HepG2 (cell line): ENCODE measurements around the gene SKI. TPM values are rescaled to one million over a fixed set of nuclear protein-coding genes. Genes with fewer than 3 reads are reported as not detected.

Experiments
- ATAC-seq: fragments of 200-7000 bp; cut with Tn5 transposase; 3 replicates; pipeline ENCODE4 v1.9.1; 2020; ENCODE audit warnings: mild to moderate bottlenecking, moderate library complexity
- BruUV-seq: library from RNA; stranded (reverse); fragments of 400-500 nt; replicated peaks from 2 replicates; lab custom pipeline; 2021; lab: Mats Ljungman, UMichigan
- CTCF ChIA-PET: fragments of 300-600 bp; formaldehyde crosslinking; extraction: SDS; loops from one replicate; lab custom pipeline; 2021; ENCODE audit warnings: low total read pairs, inconsistent platforms, low intra/inter-chr PET ratio; lab: Yijun Ruan, JAX
- POLR2A ChIA-PET: fragments of 350-600 bp; sonication (Branson Sonifier 250); formaldehyde crosslinking; loops from one replicate; lab custom pipeline; 2020; ENCODE audit warnings: antibody characterized with exemption, inconsistent platforms; lab: Yijun Ruan, JAX
- DNase-seq: peaks from one replicate; pipeline ENCODE4 v3.0.0-alpha.2; 2015; ENCODE audit warnings: low spot score
- FAIRE-seq: peaks from 3 replicates; lab custom pipeline; 2011; peaks lifted over from hg19 to GRCh38; lab: Jason Lieb, UNC
- H2AFZ ChIP-seq: one replicate; pipeline ENCODE4 v1.6.1; 2011; ENCODE audit warnings: low read length, inconsistent platforms
- H3K27ac ChIP-seq: fragments of 300-600 bp; 3 replicates; pipeline ENCODE4 v1.8.0; 2011; ENCODE audit warnings: mixed run types, mild to moderate bottlenecking, mixed read lengths, low read length, inconsistent platforms; ENCODE audit not compliant: insufficient read depth; ENCODE audit errors: extremely low read length
- H3K27me3 ChIP-seq, 2 experiments: fragments of 200-600 bp in 1 of 2; 2 replicates in 1 of 2; 3 replicates in 1 of 2; pipeline versions ENCODE4 v1.6.0 to v1.8.0; 2011; ENCODE audit warnings: low read length in 2 of 2, mild to moderate bottlenecking in 2 of 2, moderate library complexity in 2 of 2, inconsistent platforms in 1 of 2; ENCODE audit not compliant: insufficient read depth in 2 of 2, control insufficient read depth in 1 of 2
- H3K36me3 ChIP-seq, 2 experiments: fragments of 200-600 bp in 1 of 2; replicated peaks in 1 of 2; 2 replicates in 1 of 2; 3 replicates in 1 of 2; pipeline versions ENCODE4 v1.5.1 to v1.8.0; 2011; ENCODE audit warnings: low read length in 2 of 2, inconsistent platforms in 1 of 2; ENCODE audit not compliant: insufficient read depth in 2 of 2, control insufficient read depth in 1 of 2
- H3K4me1 ChIP-seq: 2 replicates; pipeline ENCODE4 v1.5.1; 2012; ENCODE audit warnings: low read length, inconsistent platforms; ENCODE audit not compliant: insufficient read depth
- H3K4me2 ChIP-seq: 2 replicates; pipeline ENCODE4 v1.6.0; 2011; ENCODE audit warnings: low read depth, low read length, inconsistent platforms
- H3K4me3 ChIP-seq, 3 experiments: fragments of 200-600 bp in 1 of 3; sonication (generic), shearing (Covaris generic) in 1 of 3; replicated peaks in 1 of 3; 2 replicates each; pipeline ENCODE4 v1.5.1; 2011 to 2016; ENCODE audit warnings: low read length in 3 of 3, inconsistent platforms in 2 of 3, low read depth in 2 of 3, mild to moderate bottlenecking in 2 of 3, control low read depth in 1 of 3, mixed read lengths in 1 of 3; ENCODE audit not compliant: insufficient read depth in 1 of 3
- H3K79me2 ChIP-seq: one replicate; pipeline ENCODE4 v1.6.1; 2011; ENCODE audit warnings: low read length, inconsistent platforms; ENCODE audit not compliant: insufficient read depth
- H3K9ac ChIP-seq: 2 replicates; pipeline ENCODE4 v1.6.0; 2011; ENCODE audit warnings: mild to moderate bottlenecking, low read depth, low read length, inconsistent platforms; ENCODE audit not compliant: insufficient read depth
- H3K9me3 ChIP-seq: 2 replicates; pipeline ENCODE4 v1.5.1; 2012; ENCODE audit warnings: mild to moderate bottlenecking, low read length
- H4K20me1 ChIP-seq: 2 replicates; pipeline ENCODE4 v1.6.0; 2011; ENCODE audit warnings: inconsistent platforms, mild to moderate bottlenecking, low read length, moderate library complexity; ENCODE audit not compliant: insufficient read depth
- FLYWCH1 ChIP-seq: sonication (generic); formaldehyde crosslinking; IDR thresholded peaks from 2 replicates; pipeline ENCODE4 v1.8.1; 2023; ENCODE audit warnings: mild to moderate bottlenecking, missing genetic modification reagents
- MBD4 ChIP-seq: IDR thresholded peaks from 2 replicates; pipeline ENCODE4 v1.6.1; 2012; ENCODE audit warnings: low read length, inconsistent platforms, borderline replicate concordance
- PTBP1 ChIP-seq: fragments of 200-400 bp; formaldehyde crosslinking; IDR thresholded peaks from 2 replicates; pipeline ENCODE4 v1.6.1; 2018; ENCODE audit warnings: low read length, low read depth; ENCODE audit not compliant: poor library complexity, severe bottlenecking
- SRSF9 ChIP-seq: fragments of 200-400 bp; formaldehyde crosslinking; IDR thresholded peaks from 2 replicates; pipeline ENCODE4 v1.6.1; 2018; ENCODE audit warnings: borderline replicate concordance, mild to moderate bottlenecking, low read depth, low read length; ENCODE audit not compliant: insufficient read depth, poor library complexity, severe bottlenecking
- STAT6 ChIP-seq: sonication (generic); formaldehyde crosslinking; IDR thresholded peaks from 2 replicates; pipeline ENCODE4 v1.4.0; 2020; ENCODE audit warnings: missing genetic modification reagents, mild to moderate bottlenecking, borderline replicate concordance
- ZNF207 ChIP-seq: fragments of 450-650 bp; IDR thresholded peaks from 2 replicates; pipeline ENCODE4 v1.6.1; 2016; ENCODE audit warnings: antibody characterized with exemption, borderline replicate concordance
- ZNF230 ChIP-seq: sonication (generic); formaldehyde crosslinking; IDR thresholded peaks from 2 replicates; pipeline ENCODE4 v1.4.0; 2020; ENCODE audit warnings: mild to moderate bottlenecking, missing genetic modification reagents
- ZNF253 ChIP-seq: sonication (generic); formaldehyde crosslinking; IDR thresholded peaks from 2 replicates; pipeline ENCODE4 v1.8.0; 2022; ENCODE audit warnings: mild to moderate bottlenecking, missing genetic modification reagents, borderline replicate concordance
- WGBS: methylation state at CpG from one replicate; pipeline ENCODE4 v1.1.6; 2017; ENCODE audit warnings: low lambda C conversion rate; 5-methylcytosine and 5-hydroxymethylcytosine counted together
- in situ Hi-C: cut with HindIII; loops from 2 replicates; pipeline ENCODE4 v1.10.0; 2017; ENCODE audit warnings: low pct_unique_long_range_greater_than_20kb; ENCODE audit not compliant: extremely low pct_ligation_motif_present
- intact Hi-C: fragments of 100-400 bp; cut with micrococcal nuclease; formaldehyde crosslinking; loops from one replicate; pipeline ENCODE4 v1.10.0; 2022; ENCODE audit not compliant: unreplicated experiment
- polyA plus RNA-seq, 8 experiments: library from polyadenylated mRNA; depleted of rRNA in 3 of 8; stranded (reverse) in 7 of 8; unstranded in 1 of 8; fragments of >200 nt; fragmentation: Illumina TruSeq in 4 of 8; extraction: Trizol in 4 of 8; gene quantifications; 2 replicates each; pipeline versions ENCODE4 v1.2.1 to v1.2.3, GENCODE V29; 2011 to 2016; ENCODE audit warnings: low read depth in 4 of 8, missing spikeins in 1 of 8, mixed read lengths in 1 of 8; ENCODE audit not compliant: insufficient read depth in 1 of 8
- total RNA-seq, 5 experiments: library from RNA; depleted of rRNA; stranded (reverse); fragments of >200 nt; fragmentation: Illumina TruSeq; extraction: Trizol; gene quantifications; 2 replicates each; pipeline ENCODE4 v1.2.3, GENCODE V29; 2016; ENCODE audit warnings: low read depth in 1 of 5
- TF ChIP-seq, protein P1 (sequence below): sonication (generic); formaldehyde crosslinking; IDR thresholded peaks from 2 replicates; pipeline ENCODE4 v1.8.1; 2023; ENCODE audit warnings: mild to moderate bottlenecking, inconsistent platforms, moderate library complexity, missing genetic modification reagents, borderline replicate concordance
- TF ChIP-seq, protein P2 (sequence below): IDR thresholded peaks from 2 replicates; pipeline ENCODE4 v1.6.1; 2016; ENCODE audit warnings: mild to moderate bottlenecking

SKI gene
- total and polyA plus RNA-seq, 2 of the 13 experiments (the other 11 are each of a cell fraction or from before 2014, with no cell fraction given): 4.7 to 6.9 TPM

DNA sequence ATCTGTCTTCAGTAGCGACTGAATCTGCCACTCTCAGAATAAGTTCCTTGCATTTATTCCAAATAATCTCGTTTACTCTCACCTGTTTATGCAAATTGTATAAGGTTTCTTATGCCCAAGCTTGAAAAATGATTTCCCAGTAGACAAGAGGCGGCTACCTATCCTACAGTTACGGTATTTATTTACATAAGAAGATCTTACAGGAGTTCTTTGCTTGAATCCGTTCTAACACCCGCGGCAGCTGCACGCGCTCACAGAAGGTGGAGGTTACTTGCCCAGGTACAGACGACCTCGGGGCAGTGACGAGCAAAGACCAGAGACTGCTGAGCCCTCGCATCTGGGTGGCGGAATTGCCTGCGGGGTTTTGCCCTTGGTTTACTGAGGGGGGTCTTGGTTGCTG is 79.9 kb downstream of the SKI start:
- BruUV-seq: TSS peak; percentile 71
- intact Hi-C loops: no loop called here
- Histone ChIP-seq H3K27me3 (no peaks in the 10 kb centered on the region), H3K4me1 (peaks cover 41% of the 10 kb centered on the region), H3K79me2 (no peaks in the 10 kb centered on the region), H2AFZ (no peak overlapping the region), H3K36me3 (peaks cover 13 to 52% of the 10 kb centered on the region in 2 experiments; a peak in 4 of 5 replicates), H3K4me3 (no peak overlapping the region), H3K9ac (no peak overlapping the region), H3K4me2 (no peak overlapping the region), H4K20me1 (no peaks in the 10 kb centered on the region), H3K9me3 (no peaks in the 10 kb centered on the region), H3K27ac (no peak overlapping the region)
- 95% methylated on average over 15 of the region's 15 CpGs for WGBS
- CTCF ChIA-PET: no interaction called here
- POLR2A ChIA-PET: no interaction called here
- TF ChIP-seq PTBP1 (no peak), SRSF9 (no peak), FLYWCH1 (CRISPR knock-in tag) (no peak), ZNF230 (no peak), ZNF253 (CRISPR knock-in tag) (no peak), ZNF207 (no peak), STAT6 (no peak), MBD4 (no peak)
- TF ChIP-seq, protein P1, sequence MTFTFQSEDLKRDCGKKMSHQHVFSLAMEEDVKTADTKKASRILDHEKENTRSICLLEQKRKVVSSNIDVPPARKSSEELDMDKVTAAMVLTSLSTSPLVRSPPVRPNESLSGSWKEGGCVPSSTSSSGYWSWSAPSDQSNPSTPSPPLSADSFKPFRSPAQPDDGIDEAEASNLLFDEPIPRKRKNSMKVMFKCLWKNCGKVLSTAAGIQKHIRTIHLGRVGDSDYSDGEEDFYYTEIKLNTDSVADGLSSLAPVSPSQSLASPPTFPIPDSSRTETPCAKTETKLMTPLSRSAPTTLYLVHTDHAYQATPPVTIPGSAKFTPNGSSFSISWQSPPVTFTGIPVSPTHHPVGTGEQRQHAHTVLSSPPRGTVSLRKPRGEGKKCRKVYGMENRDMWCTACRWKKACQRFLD (CRISPR knock-in tag): no peak
- TF ChIP-seq, protein P2, sequence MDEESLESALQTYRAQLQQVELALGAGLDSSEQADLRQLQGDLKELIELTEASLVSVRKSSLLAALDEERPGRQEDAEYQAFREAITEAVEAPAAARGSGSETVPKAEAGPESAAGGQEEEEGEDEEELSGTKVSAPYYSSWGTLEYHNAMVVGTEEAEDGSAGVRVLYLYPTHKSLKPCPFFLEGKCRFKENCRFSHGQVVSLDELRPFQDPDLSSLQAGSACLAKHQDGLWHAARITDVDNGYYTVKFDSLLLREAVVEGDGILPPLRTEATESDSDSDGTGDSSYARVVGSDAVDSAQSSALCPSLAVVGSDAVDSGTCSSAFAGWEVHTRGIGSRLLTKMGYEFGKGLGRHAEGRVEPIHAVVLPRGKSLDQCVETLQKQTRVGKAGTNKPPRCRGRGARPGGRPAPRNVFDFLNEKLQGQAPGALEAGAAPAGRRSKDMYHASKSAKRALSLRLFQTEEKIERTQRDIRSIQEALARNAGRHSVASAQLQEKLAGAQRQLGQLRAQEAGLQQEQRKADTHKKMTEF: no peak
- no peak for DNase-seq
- FAIRE-seq: no peak
- ATAC-seq: no peak
- in situ Hi-C loops: no loop called here
